ENCODE data around the gene TLE6. TPM values are rescaled to one million over a fixed set of nuclear protein-coding genes. Genes with fewer than 3 reads are reported as not detected.
A peak's percentile ranks its signal among the peaks of the same experiment; 100 is the strongest.

TLE6 gene
- total and polyA plus RNA-seq, 2 of the 8 experiments (the other 6 are each of a cell fraction or from before 2014, with no cell fraction given), result 2.5 to 2.9 TPM

- no peak overlapping the region for H2BK15ac ChIP-seq (ENCODE audit: low read length)
- H2BK12ac ChIP-seq (ENCODE audit: low read depth, low read length), result peak overlapping the region; percentile 90; the same call in 1 of the 2 replicates
- H3K23ac ChIP-seq (ENCODE audit: insufficient read length), result no peak overlapping the region
- H3K27me3 ChIP-seq (replicated peaks in 1 of 4; ENCODE audit: control insufficient read depth in 3 of 4, extremely low read depth in 1 of 4, insufficient read depth in 3 of 4, low read length in 3 of 4), result peaks cover 11 to 48% (median 39%) of the 10 kb centered on the region in 4 experiments
- no peaks in the 10 kb centered on the region for H3K79me2 ChIP-seq (ENCODE audit: control insufficient read depth in 1 of 2, insufficient read depth in 2 of 2, low read length in 2 of 2)
- H2BK20ac ChIP-seq (ENCODE audit: low read length), result 0 out of 2 replicates have a peak overlapping the region, but pooled peaks have one; percentile 48
- H3K14ac ChIP-seq (ENCODE audit: insufficient read length), result no peak overlapping the region
- H3K56ac ChIP-seq (replicated peaks; ENCODE audit: insufficient read length, low read depth, low read length), result no peak overlapping the region
- H4K20me1 ChIP-seq (replicated peaks in 1 of 2; ENCODE audit: control insufficient read depth in 1 of 2, insufficient read depth in 2 of 2, low read length in 2 of 2), result peaks cover 0 to 4% of the 10 kb centered on the region in 2 experiments
- CTCF ChIA-PET (ENCODE audit: partially characterized antibody), result interaction anchor here (0.6 to 2.4 kb wide), 7 partner anchors 10 to 138 kb away, joined by 3 to 10 read pairs (median 6); no protein-coding TSS in a partner anchor
- no peak for TF ChIP-seq JUN (IDR thresholded peaks at IDR 0.05; ENCODE audit: low read depth, low read length)
- peak in 1 of 2 experiments; percentile 15; a peak in 1 of 4 replicates for TF ChIP-seq RAD21 (IDR thresholded peaks at IDR 0.05 in 1 of 2, conservative IDR thresholded peaks at IDR 0.05 in 1 of 2; ENCODE audit: low read depth in 2 of 2, low read length in 2 of 2)
- 0 out of 2 replicates have a peak overlapping the region, but pooled peaks have one; percentile 55 for H2BK5ac ChIP-seq (ENCODE audit: low read depth, low read length)
- peaks cover 9% of the 10 kb centered on the region; the same call in 1 of the 2 replicates for H3K23me2 ChIP-seq (ENCODE audit: low read depth, low read length)
- H3K4me1 ChIP-seq (replicated peaks in 1 of 4; ENCODE audit: control insufficient read depth in 3 of 4, insufficient read depth in 4 of 4, low read length in 3 of 4), result peaks cover 0 to 18% (median 13%) of the 10 kb centered on the region in 4 experiments; a peak in 6 of 7 replicates
- no peak overlapping the region for H3K27ac ChIP-seq (ENCODE audit: low read depth, low read length)
- DNase-seq (ENCODE audit: low read depth in 1 of 2, low spot score in 2 of 2) (no peak), FAIRE-seq (no peak)
- 66% methylated on average over 9 of the region's 9 CpGs; no CpG with 5 or more reads in 1 of the 2 experiments for WGBS, 2 experiments (ENCODE audit: extremely low coverage in 1 of 2, insufficient coverage in 1 of 2, insufficient read length in 1 of 2, insufficient replicate concordance in 2 of 2, low coverage in 1 of 2, low lambda C conversion rate in 2 of 2, missing lambda C conversion rate in 1 of 2)
- H3K18ac ChIP-seq (ENCODE audit: extremely low read depth, low read length), result peak overlapping the region; percentile 95; the same call in 1 of the 2 replicates
- H3K9ac ChIP-seq (replicated peaks in 1 of 4; ENCODE audit: extremely low read depth in 1 of 4, low read depth in 3 of 4, low read length in 3 of 4), result no peak overlapping the region
- H3K79me1 ChIP-seq (ENCODE audit: low read depth, low read length), result no peaks in the 10 kb centered on the region
- no peak overlapping the region for H2AK5ac ChIP-seq (ENCODE audit: low read depth, low read length)
- H3K4ac ChIP-seq (replicated peaks; ENCODE audit: insufficient read length, low read depth, low read length), result no peak overlapping the region
- H4K91ac ChIP-seq (replicated peaks; ENCODE audit: insufficient read length, low read length), result peak overlapping the region; percentile 52
- H4K5ac ChIP-seq (ENCODE audit: insufficient read length, low read depth, low read length), result no peak overlapping the region
- peak overlapping the region; percentile 61 for H2AFZ ChIP-seq (ENCODE audit: low read length)
- H3K36me3 ChIP-seq (ENCODE audit: control insufficient read depth in 2 of 4, insufficient read depth in 4 of 4, low read length in 3 of 4), result no peaks in the 10 kb centered on the region
- no peaks in the 10 kb centered on the region for H3K9me3 ChIP-seq (ENCODE audit: insufficient read depth in 2 of 2, low read depth in 1 of 2, low read length in 1 of 2)
- no peak overlapping the region for H2BK120ac ChIP-seq (replicated peaks; ENCODE audit: low read depth, low read length)
- H3K4me3 ChIP-seq (ENCODE audit: extremely low read depth in 1 of 4, insufficient read depth in 2 of 4, low read depth in 3 of 4, low read length in 4 of 4), result peak overlapping the region in 1 of 4 experiments; percentile 46; a peak in 1 of 8 replicates
- H3K4me2 ChIP-seq (ENCODE audit: insufficient read depth in 1 of 2, low read depth in 2 of 2, low read length in 2 of 2), result peak overlapping the region; percentile 74 to 80
- POLR2A ChIA-PET (ENCODE audit: partially characterized antibody), result interaction anchor here (1.0 to 2.8 kb wide), 3 partner anchors 9 to 15 kb away, joined by 3 to 20 read pairs (median 5); no protein-coding TSS in a partner anchor
- H4K8ac ChIP-seq (ENCODE audit: extremely low read depth, insufficient read depth, low read length), result no peak overlapping the region
Measured at GRCh38 chr19:3025549-3025886, 48.2 kb downstream of the TLE6 start.
